Activated naive CD4-positive, alpha-beta T cell treated with anti-CD3 and anti-CD28 coated beads for 36 hours (primary cell): Measurements from ENCODE around the gene LILRB3. TPM values are rescaled to one million over a fixed set of nuclear protein-coding genes. Genes with fewer than 3 reads are reported as not detected.
"Not testable (repeated sequence)": the region's sequence is repeated elsewhere in the genome, so short reads cannot be mapped to it uniquely, and the experiment has no call there.

Experiments
- CTCF ChIA-PET: fragments of 350-600 bp; sonication (Branson Sonifier 250); formaldehyde crosslinking; loops from one replicate; lab custom pipeline; 2021; ENCODE audit warnings: antibody characterized with exemption; lab: Charles Lee
- DNase-seq: peaks from one replicate; pipeline ENCODE4 v3.0.0-alpha.2; 2020
- H3K27ac Mint-ChIP-seq: one replicate; pipeline ENCODE4 v1.8.0; 2021; ENCODE audit warnings: mild to moderate bottlenecking, mixed read lengths
- H3K27me3 Mint-ChIP-seq: one replicate; pipeline ENCODE4 v1.8.0; 2021; ENCODE audit warnings: low read depth, mixed read lengths
- H3K36me3 Mint-ChIP-seq: one replicate; pipeline ENCODE4 v1.8.0; 2021; ENCODE audit warnings: low read depth, mixed read lengths
- H3K4me1 Mint-ChIP-seq: one replicate; pipeline ENCODE4 v1.8.0; 2021; ENCODE audit warnings: low read depth, mixed read lengths
- H3K4me3 Mint-ChIP-seq: one replicate; pipeline ENCODE4 v1.8.0; 2021; ENCODE audit warnings: mild to moderate bottlenecking, moderate library complexity, mixed read lengths
- H3K9me3 Mint-ChIP-seq: one replicate; pipeline ENCODE4 v1.8.0; 2021; ENCODE audit warnings: mixed read lengths
- intact Hi-C: fragments of 100-400 bp; cut with micrococcal nuclease; formaldehyde crosslinking; loops from one replicate; pipeline ENCODE4 v1.15.1; 2023
- total RNA-seq, 2 experiments: library from RNA; stranded (reverse); gene quantifications; one replicate each; pipeline ENCODE4 v1.2.3, GENCODE V29; 2021

LILRB3 gene
- total RNA-seq, 2 experiments from 2014 or later: not detected

GRCh38 chr19:54254195-54254906 is 31.5 kb upstream of the LILRB3 start:
- Mint-ChIP-seq H3K27ac (no peak overlapping the region), H3K27me3 (peaks cover 6% of the 10 kb centered on the region), H3K4me3 (no peak overlapping the region), H3K9me3 (no peaks in the 10 kb centered on the region), H3K4me1 (no peaks in the 10 kb centered on the region), H3K36me3 (no peaks in the 10 kb centered on the region)
- CTCF ChIA-PET: interaction anchor here (1.9 kb wide), 1 partner anchor 11 kb away, joined by 4 read pairs; no protein-coding TSS in a partner anchor
- DNase-seq: no peak
- intact Hi-C loops: no loop called here

- intact Hi-C loops: no loop called here
- no peak overlapping the region for H3K4me3 Mint-ChIP-seq
- peaks cover 6% of the 10 kb centered on the region for H3K27me3 Mint-ChIP-seq
- CTCF ChIA-PET: interaction anchor here (1.9 kb wide), 1 partner anchor 12 kb away, joined by 4 read pairs; no protein-coding TSS in a partner anchor
- no peaks in the 10 kb centered on the region for H3K4me1 Mint-ChIP-seq
- DNase-seq: no peak
- no peaks in the 10 kb centered on the region for H3K9me3 Mint-ChIP-seq
- no peaks in the 10 kb centered on the region for H3K36me3 Mint-ChIP-seq
- H3K27ac Mint-ChIP-seq: no peak overlapping the region
These were observed 30.8 kb upstream of the LILRB3 start for GRCh38 chr19:54253331-54254194.

GRCh38 chr19:54252845-54253244 is 30.0 kb upstream of the LILRB3 start:
- no peaks in the 10 kb centered on the region for H3K9me3 Mint-ChIP-seq
- CTCF ChIA-PET: no interaction called here
- H3K36me3 Mint-ChIP-seq: no peaks in the 10 kb centered on the region
- intact Hi-C loops: no loop called here
- peaks cover 6% of the 10 kb centered on the region for H3K27me3 Mint-ChIP-seq
- no peak overlapping the region for H3K4me3 Mint-ChIP-seq
- H3K4me1 Mint-ChIP-seq: peaks cover 7% of the 10 kb centered on the region
- no peak overlapping the region for H3K27ac Mint-ChIP-seq
- no peak for DNase-seq

- no peak overlapping the region for H3K4me3 Mint-ChIP-seq
- intact Hi-C loops: no loop called here
- no peaks in the 10 kb centered on the region for H3K36me3 Mint-ChIP-seq
- CTCF ChIA-PET: no interaction called here
- no peaks in the 10 kb centered on the region for H3K9me3 Mint-ChIP-seq
- no peak for DNase-seq
- no peak overlapping the region for H3K27ac Mint-ChIP-seq
- H3K4me1 Mint-ChIP-seq: peaks cover 12% of the 10 kb centered on the region
- peaks cover 4% of the 10 kb centered on the region for H3K27me3 Mint-ChIP-seq
These were observed 29.4 kb upstream of the LILRB3 start for GRCh38 chr19:54252243-54252642.

GRCh38 chr19:54248016-54248601 is 25.3 kb upstream of the LILRB3 start:
- H3K4me3 Mint-ChIP-seq: peak overlapping the region; percentile 14
- CTCF ChIA-PET: no interaction called here
- H3K9me3 Mint-ChIP-seq: no peaks in the 10 kb centered on the region
- H3K27me3 Mint-ChIP-seq: no peaks in the 10 kb centered on the region
- H3K4me1 Mint-ChIP-seq: peaks cover 12% of the 10 kb centered on the region
- no peak overlapping the region for H3K27ac Mint-ChIP-seq
- H3K36me3 Mint-ChIP-seq: no peaks in the 10 kb centered on the region
- peak; percentile 77 for DNase-seq
- intact Hi-C loops: loop anchor here (5.0 kb wide), 2 partner anchors 114 to 129 kb away; partner anchors contain the start of gene LAIR1

GRCh38 chr19:54247106-54247930 is 24.5 kb upstream of the LILRB3 start:
- Mint-ChIP-seq H3K36me3 (no peaks in the 10 kb centered on the region), H3K4me3 (peak overlapping the region; percentile 14), H3K4me1 (peaks cover 12% of the 10 kb centered on the region), H3K9me3 (no peaks in the 10 kb centered on the region), H3K27me3 (no peaks in the 10 kb centered on the region), H3K27ac (no peak overlapping the region)
- DNase-seq: no peak
- CTCF ChIA-PET: interaction anchor here (0.6 kb wide), 1 partner anchor 81 kb away, joined by 3 read pairs; no protein-coding TSS in a partner anchor
- intact Hi-C loops: loop anchor here (5.0 kb wide), 2 partner anchors 115 to 130 kb away; partner anchors contain the start of gene LAIR1

GRCh38 chr19:54245936-54246335 is 23.1 kb upstream of the LILRB3 start:
- no peak for DNase-seq
- Mint-ChIP-seq H3K4me3 (no peak overlapping the region), H3K27ac (no peak overlapping the region), H3K4me1 (peaks cover 12% of the 10 kb centered on the region), H3K27me3 (no peaks in the 10 kb centered on the region), H3K36me3 (no peaks in the 10 kb centered on the region), H3K9me3 (no peaks in the 10 kb centered on the region)
- CTCF ChIA-PET: no interaction called here
- intact Hi-C loops: loop anchor here (2.0 to 5.0 kb wide), 3 partner anchors 23 to 131 kb away; partner anchors contain the start of genes LAIR1 and LILRB3

GRCh38 chr19:54243809-54244208 is 21.0 kb upstream of the LILRB3 start:
- DNase-seq, CTCF ChIA-PET, H3K27ac Mint-ChIP-seq, H3K36me3 Mint-ChIP-seq, H3K9me3 Mint-ChIP-seq, H3K4me3 Mint-ChIP-seq, H3K27me3 Mint-ChIP-seq: not testable (repeated sequence)
- peaks cover 12% of the 10 kb centered on the region for H3K4me1 Mint-ChIP-seq
- intact Hi-C loops: loop anchor here (2.0 kb wide), 1 partner anchor 21 kb away; the partner anchor contains the start of gene LILRB3

GRCh38 chr19:54242646-54243045 is 19.8 kb upstream of the LILRB3 start, which contains the start of gene LILRA6:
LILRA6 (minus strand) TSS chr19:54242790.
- intact Hi-C loops, CTCF ChIA-PET, H3K4me1 Mint-ChIP-seq: not testable (repeated sequence)

GRCh38 chr19:54242234-54242633 is 19.4 kb upstream of the LILRB3 start:
- CTCF ChIA-PET, DNase-seq, H3K4me3 Mint-ChIP-seq, H3K27ac Mint-ChIP-seq, H3K27me3 Mint-ChIP-seq, H3K36me3 Mint-ChIP-seq, H3K4me1 Mint-ChIP-seq, intact Hi-C loops, H3K9me3 Mint-ChIP-seq: not testable (repeated sequence)

More at GRCh38 chr19:54242646-54243045, 19.8 kb upstream of the LILRB3 start, which contains the start of gene LILRA6:
- not testable (repeated sequence) for H3K4me3 Mint-ChIP-seq, DNase-seq, H3K9me3 Mint-ChIP-seq, H3K27me3 Mint-ChIP-seq, H3K27ac Mint-ChIP-seq, H3K36me3 Mint-ChIP-seq

GRCh38 chr19:54240372-54241336 is 17.8 kb upstream of the LILRB3 start:
- H3K27ac Mint-ChIP-seq, H3K27me3 Mint-ChIP-seq, CTCF ChIA-PET, DNase-seq, H3K9me3 Mint-ChIP-seq, H3K36me3 Mint-ChIP-seq, H3K4me1 Mint-ChIP-seq, intact Hi-C loops, H3K4me3 Mint-ChIP-seq: not testable (repeated sequence)
